Suprapubic skin (tissue), 4 donors: Measurements from ENCODE around the gene NBAS.

Experiments used
- POLR2A ChIP-seq, 2 donors: fragments of 450-650 bp; IDR thresholded peaks; one replicate each; pipeline ENCODE4 v1.6.1; 2017; ENCODE audit warnings: antibody characterized with exemption in 2 of 2, mild to moderate bottlenecking in 2 of 2, moderate library complexity in 2 of 2
- POLR2AphosphoS5 ChIP-seq, 3 donors: sonication (generic); formaldehyde crosslinking; IDR thresholded peaks; one replicate each; pipeline ENCODE4 v1.6.1; 2017; ENCODE audit warnings: antibody characterized with exemption in 3 of 3
- TF ChIP-seq, protein P1 (sequence below), 2 donors: fragments of 200-600 bp in 1 of 2; fragments of 450-650 bp in 1 of 2; sonication (generic) in 1 of 2; IDR thresholded peaks; one replicate each; pipeline ENCODE4 v1.5.1; 2016 to 2019; ENCODE audit warnings: antibody characterized with exemption in 2 of 2, mild to moderate bottlenecking in 1 of 2, moderate library complexity in 1 of 2

GRCh38 chr2:15566912-15567311, 5.8 kb upstream of the NBAS start:
- TF ChIP-seq POLR2AphosphoS5 (IDR thresholded peaks at IDR 0.05) (no peak), POLR2A (IDR thresholded peaks at IDR 0.05) (no peak)
- TF ChIP-seq, protein P1, sequence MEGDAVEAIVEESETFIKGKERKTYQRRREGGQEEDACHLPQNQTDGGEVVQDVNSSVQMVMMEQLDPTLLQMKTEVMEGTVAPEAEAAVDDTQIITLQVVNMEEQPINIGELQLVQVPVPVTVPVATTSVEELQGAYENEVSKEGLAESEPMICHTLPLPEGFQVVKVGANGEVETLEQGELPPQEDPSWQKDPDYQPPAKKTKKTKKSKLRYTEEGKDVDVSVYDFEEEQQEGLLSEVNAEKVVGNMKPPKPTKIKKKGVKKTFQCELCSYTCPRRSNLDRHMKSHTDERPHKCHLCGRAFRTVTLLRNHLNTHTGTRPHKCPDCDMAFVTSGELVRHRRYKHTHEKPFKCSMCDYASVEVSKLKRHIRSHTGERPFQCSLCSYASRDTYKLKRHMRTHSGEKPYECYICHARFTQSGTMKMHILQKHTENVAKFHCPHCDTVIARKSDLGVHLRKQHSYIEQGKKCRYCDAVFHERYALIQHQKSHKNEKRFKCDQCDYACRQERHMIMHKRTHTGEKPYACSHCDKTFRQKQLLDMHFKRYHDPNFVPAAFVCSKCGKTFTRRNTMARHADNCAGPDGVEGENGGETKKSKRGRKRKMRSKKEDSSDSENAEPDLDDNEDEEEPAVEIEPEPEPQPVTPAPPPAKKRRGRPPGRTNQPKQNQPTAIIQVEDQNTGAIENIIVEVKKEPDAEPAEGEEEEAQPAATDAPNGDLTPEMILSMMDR (IDR thresholded peaks at IDR 0.05) = no peak
